Measurements from ENCODE around the gene HYKK. TPM values are rescaled to one million over a fixed set of nuclear protein-coding genes. Genes with fewer than 3 reads are reported as not detected.
A peak's percentile ranks its signal among the peaks of the same experiment; 100 is the strongest.

The HYKK gene
- total and polyA plus RNA-seq, 10 of the 15 experiments (the other 5 are each of a cell fraction or from before 2014, with no cell fraction given): 0.15 to 0.98 (median 0.49) TPM

GRCh38 chr15:78540141-78540870 is 32.9 kb downstream of the HYKK start, which contains the start of gene PSMA4 (continued):
- TF ChIP-seq CUX1 (IDR thresholded peaks at IDR 0.05; ENCODE audit: insufficient replicate concordance, low read depth, low read length) (no peak), CREM (IDR thresholded peaks at IDR 0.05; ENCODE audit: low read depth) (no peak), SREBF2 (IDR thresholded peaks at IDR 0.05; ENCODE audit: low read length) (no peak), SRF (IDR thresholded peaks at IDR 0.05; ENCODE audit: low read depth in 2 of 2, low read length in 2 of 2) (no peak), RCOR1 (conservative IDR thresholded peaks at IDR 0.05; ENCODE audit: low read depth, low read length) (no peak), ZSCAN29 (IDR thresholded peaks at IDR 0.05) (no peak), E4F1 (IDR thresholded peaks at IDR 0.05; ENCODE audit: borderline replicate concordance, partially characterized antibody) (peak; percentile 80), ATF2 (IDR thresholded peaks at IDR 0.05; ENCODE audit: low read length) (no peak), CTCF (IDR thresholded peaks at IDR 0.05 in 2 of 3, conservative IDR thresholded peaks at IDR 0.05 in 1 of 3; ENCODE audit: control insufficient read depth in 2 of 3, extremely low read depth in 1 of 3, insufficient read depth in 1 of 3, low read depth in 3 of 3, low read length in 3 of 3) (peak in 1 of 3 experiments; percentile 17; a peak in 1 of 6 replicates), KDM1A (IDR thresholded peaks at IDR 0.05; ENCODE audit: borderline replicate concordance) (no peak), GATAD2B (conservative IDR thresholded peaks at IDR 0.05; ENCODE audit: low read depth) (peak; percentile 75), JUNB (IDR thresholded peaks at IDR 0.05) (no peak), SPI1 (IDR thresholded peaks at IDR 0.05; ENCODE audit: borderline replicate concordance, insufficient read depth, low read depth, low read length) (no peak), ZBTB4 (CRISPR knock-in tag; IDR thresholded peaks at IDR 0.05) (no peak)

Measured in GM12878 (cell line).